Stimulated activated CD4-positive, alpha-beta T cell treated with anti-CD3 and anti-CD28 coated beads, TNF-alpha, amount 100 ng/mL, for 4 hours (primary cell): ENCODE data around the gene FAM240A.

Source experiments
- DNase-seq, 3 experiments: peaks; one replicate each; pipeline ENCODE4 v3.0.0-alpha.2; 2020; ENCODE audit warnings: low read depth in 3 of 3

FAM240A gene

DNA sequence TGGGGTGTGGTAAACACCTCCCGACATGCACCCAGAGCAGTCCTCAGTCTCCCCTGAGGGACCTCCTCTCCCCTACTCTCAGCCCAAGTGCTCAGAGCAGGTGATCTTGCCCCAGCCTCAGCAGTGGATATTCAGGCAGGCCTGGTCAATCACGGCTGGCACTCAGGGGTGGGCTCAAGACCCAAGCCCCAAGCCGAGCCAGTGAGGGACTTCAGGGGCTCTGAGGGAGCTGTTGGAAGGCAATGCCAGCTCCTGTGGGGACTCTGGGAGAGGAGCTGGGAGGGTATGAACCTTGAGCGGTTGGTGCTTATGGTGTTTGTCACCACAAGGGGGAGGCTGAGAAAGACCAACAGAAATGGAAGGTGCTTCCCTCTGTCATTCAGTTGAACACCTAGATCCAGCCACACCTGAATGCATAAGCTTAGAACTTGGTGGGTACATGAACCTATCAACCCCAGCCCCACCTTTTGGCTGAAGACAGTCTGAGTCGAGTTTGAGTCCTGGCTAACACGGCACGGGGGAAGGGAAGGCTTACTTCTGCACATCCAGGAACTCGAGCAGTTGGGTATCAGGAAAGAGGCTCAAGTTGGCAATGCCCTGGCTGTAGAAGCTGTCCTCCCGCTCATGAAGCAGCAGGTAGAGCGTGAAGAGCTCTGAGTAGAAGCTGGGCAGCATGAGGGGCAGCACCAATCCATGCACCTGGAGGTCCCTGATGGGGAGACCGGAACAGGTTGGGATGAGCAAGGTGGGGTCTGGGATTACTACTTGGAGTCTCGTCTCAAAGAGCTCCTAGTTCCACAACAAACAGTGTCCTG is 61.9 kb downstream of the FAM240A start:
- DNase-seq, result no peak

DNA sequence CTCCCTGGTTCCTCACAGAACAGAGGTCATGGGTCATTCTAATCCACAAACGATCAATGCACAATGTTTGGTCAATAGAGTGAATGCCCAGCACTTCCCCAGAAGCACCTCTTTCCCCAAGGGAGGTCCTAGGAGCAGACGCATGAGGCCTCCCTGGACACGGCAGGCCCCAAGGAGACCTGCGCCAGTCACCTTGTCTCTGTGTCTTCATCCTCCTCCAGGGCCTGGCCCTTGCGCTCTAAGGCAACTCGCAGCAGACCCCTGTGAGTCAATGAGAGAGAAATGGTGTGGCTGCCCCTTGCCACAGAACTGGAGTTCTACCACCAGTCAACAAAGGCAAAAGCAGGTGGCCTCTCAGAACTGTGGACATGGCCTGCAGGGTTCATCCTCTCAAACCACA is 63.1 kb downstream of the FAM240A start:
- DNase-seq, result no peak
